H9 (cell line): Measurements from ENCODE around the gene ACP1. TPM values are rescaled to one million over a fixed set of nuclear protein-coding genes. Genes with fewer than 3 reads are reported as not detected.

Experiments
- DNase-seq: peaks from one replicate; pipeline ENCODE4 v3.0.0-alpha.2; 2017
- H2AFZ ChIP-seq: one replicate; pipeline ENCODE4 v1.6.1; 2013; ENCODE audit warnings: mild to moderate bottlenecking, low read length, control low read depth, moderate library complexity
- H2AK5ac ChIP-seq: 2 replicates; pipeline ENCODE4 v1.6.1; 2013; ENCODE audit warnings: low read length, control low read depth, mixed read lengths; ENCODE audit not compliant: insufficient read length
- H2BK120ac ChIP-seq: one replicate; pipeline ENCODE4 v1.6.1; 2013; ENCODE audit warnings: low read depth, mild to moderate bottlenecking, low read length, control low read depth, inconsistent platforms; ENCODE audit not compliant: poor library complexity, severe bottlenecking
- H2BK12ac ChIP-seq: 2 replicates; pipeline ENCODE4 v1.6.1; 2013; ENCODE audit warnings: low read length, control low read depth, mixed read lengths, low read depth; ENCODE audit not compliant: insufficient read length
- H2BK15ac ChIP-seq: 2 replicates; pipeline ENCODE4 v1.6.1; 2013; ENCODE audit warnings: low read depth, low read length, control low read depth
- H2BK20ac ChIP-seq: one replicate; pipeline ENCODE4 v1.6.1; 2013; ENCODE audit warnings: low read depth, mild to moderate bottlenecking, low read length, control low read depth, inconsistent platforms; ENCODE audit not compliant: poor library complexity, severe bottlenecking
- H2BK5ac ChIP-seq: 2 replicates; pipeline ENCODE4 v1.6.1; 2013; ENCODE audit warnings: low read length, control low read depth, mixed read lengths; ENCODE audit not compliant: insufficient read length
- H3K14ac ChIP-seq: 2 replicates; pipeline ENCODE4 v1.6.1; 2013; ENCODE audit warnings: low read length, control low read depth; ENCODE audit not compliant: insufficient read depth
- H3K18ac ChIP-seq: 2 replicates; pipeline ENCODE4 v1.6.1; 2013; ENCODE audit warnings: low read depth, mild to moderate bottlenecking, mixed read lengths, low read length, control low read depth; ENCODE audit not compliant: insufficient read length
- H3K23ac ChIP-seq: 2 replicates; pipeline ENCODE4 v1.6.1; 2013; ENCODE audit warnings: low read length, control low read depth, mixed read lengths, low read depth; ENCODE audit not compliant: insufficient read length
- H3K23me2 ChIP-seq: 2 replicates; pipeline ENCODE4 v1.6.1; 2013; ENCODE audit warnings: low read depth, mild to moderate bottlenecking, mixed read lengths, low read length, control low read depth; ENCODE audit not compliant: insufficient read length, poor library complexity, severe bottlenecking
- H3K27ac ChIP-seq: 2 replicates; pipeline ENCODE4 v1.5.1; 2013; ENCODE audit warnings: low read length, control low read depth, mixed read lengths, low read depth; ENCODE audit not compliant: insufficient read length
- H3K27me3 ChIP-seq: 2 replicates; pipeline ENCODE4 v1.6.1; 2013; ENCODE audit warnings: low read length, control low read depth, inconsistent platforms; ENCODE audit not compliant: insufficient read depth
- H3K4ac ChIP-seq: 2 replicates; pipeline ENCODE4 v1.6.1; 2013; ENCODE audit warnings: low read depth, mild to moderate bottlenecking, control low read depth, inconsistent platforms, low read length, moderate library complexity
- H3K4me1 ChIP-seq: 2 replicates; pipeline ENCODE4 v1.6.1; 2013; ENCODE audit warnings: low read length, control low read depth, inconsistent platforms; ENCODE audit not compliant: insufficient read depth
- H3K4me2 ChIP-seq: 2 replicates; pipeline ENCODE4 v1.6.1; 2013; ENCODE audit warnings: low read length, control low read depth, mixed read lengths; ENCODE audit not compliant: insufficient read length, insufficient read depth
- H3K56ac ChIP-seq: 2 replicates; pipeline ENCODE4 v1.6.1; 2013; ENCODE audit warnings: low read depth, mild to moderate bottlenecking, mixed read lengths, low read length, control low read depth; ENCODE audit not compliant: insufficient read length
- H3K79me1 ChIP-seq: 2 replicates; pipeline ENCODE4 v1.6.1; 2013; ENCODE audit warnings: low read depth, mild to moderate bottlenecking, moderate library complexity, low read length, control low read depth, inconsistent platforms; ENCODE audit not compliant: insufficient read depth, poor library complexity, severe bottlenecking
- H3K79me2 ChIP-seq: 2 replicates; pipeline ENCODE4 v1.6.1; 2013; ENCODE audit warnings: low read length, control low read depth, inconsistent platforms; ENCODE audit not compliant: insufficient read depth
- H3K9ac ChIP-seq: 2 replicates; pipeline ENCODE4 v1.6.1; 2013; ENCODE audit warnings: low read length, control low read depth, mixed read lengths; ENCODE audit not compliant: insufficient read length; ENCODE audit errors: extremely low read depth
- H3K9me3 ChIP-seq: one replicate; pipeline ENCODE4 v1.6.1; 2013; ENCODE audit warnings: low read depth, low read length, inconsistent platforms; ENCODE audit not compliant: control insufficient read depth
- H3T11ph ChIP-seq: one replicate; pipeline ENCODE4 v1.6.1; 2013; ENCODE audit warnings: mild to moderate bottlenecking, low read length, control low read depth, inconsistent platforms
- H4K20me1 ChIP-seq: one replicate; pipeline ENCODE4 v1.6.1; 2013; ENCODE audit not compliant: control insufficient read depth, insufficient read length, insufficient read depth
- H4K5ac ChIP-seq: 2 replicates; pipeline ENCODE4 v1.6.1; 2013; ENCODE audit warnings: low read depth, mild to moderate bottlenecking, mixed read lengths, low read length, control low read depth; ENCODE audit not compliant: insufficient read length
- H4K8ac ChIP-seq: replicated peaks from 2 replicates; pipeline ENCODE4 v1.6.1; 2013; ENCODE audit warnings: low read length, control low read depth, mixed read lengths, low read depth; ENCODE audit not compliant: insufficient read length
- H4K91ac ChIP-seq: 2 replicates; pipeline ENCODE4 v1.6.1; 2013; ENCODE audit warnings: low read depth, mild to moderate bottlenecking, moderate library complexity, mixed read lengths, low read length, control low read depth; ENCODE audit not compliant: insufficient read length
- H3K27ac Mint-ChIP-seq, 3 experiments: 2 replicates in 2 of 3; 3 replicates in 1 of 3; pipeline ENCODE4 v1.8.0; 2020 to 2021; ENCODE audit warnings: mixed read lengths in 3 of 3, mild to moderate bottlenecking in 1 of 3, moderate library complexity in 1 of 3
- H3K27me3 Mint-ChIP-seq: 2 replicates; pipeline ENCODE4 v1.8.0; 2021; ENCODE audit warnings: low read depth, mild to moderate bottlenecking, moderate library complexity, mixed read lengths
- H3K36me3 Mint-ChIP-seq, 3 experiments: 2 replicates in 2 of 3; 3 replicates in 1 of 3; pipeline ENCODE4 v1.8.0; 2020 to 2021; ENCODE audit warnings: low read depth in 3 of 3, mixed read lengths in 3 of 3; ENCODE audit not compliant: insufficient read depth in 1 of 3
- H3K4me1 Mint-ChIP-seq, 2 experiments: 2 replicates each; pipeline ENCODE4 v1.8.0; 2020; ENCODE audit warnings: mixed read lengths in 2 of 2
- H3K4me3 Mint-ChIP-seq, 2 experiments: 2 replicates in 1 of 2; 3 replicates in 1 of 2; pipeline ENCODE4 v1.8.0; 2020 to 2021; ENCODE audit warnings: mild to moderate bottlenecking in 2 of 2, mixed read lengths in 2 of 2, moderate library complexity in 1 of 2
- H3K9me3 Mint-ChIP-seq, 2 experiments: 2 replicates in 1 of 2; 3 replicates in 1 of 2; pipeline ENCODE4 v1.8.0; 2020; ENCODE audit warnings: mild to moderate bottlenecking in 2 of 2, mixed read lengths in 2 of 2, moderate library complexity in 1 of 2
- CTCF ChIP-seq: fragments of 200-600 bp; sonication (generic); conservative IDR thresholded peaks from 3 replicates; pipeline ENCODE4 v1.8.0; 2021; ENCODE audit warnings: antibody characterized with exemption, mild to moderate bottlenecking
- WGBS: extraction: QIAGEN DNeasy Blood & Tissue Kit; methylation state at CpG from one replicate; pipeline ENCODE4 v1.1.7; 2013; ENCODE audit warnings: missing lambda C conversion rate, low lambda C conversion rate, mixed read lengths; ENCODE audit not compliant: insufficient read length; ENCODE audit errors: extremely low coverage; 5-methylcytosine and 5-hydroxymethylcytosine counted together
- total RNA-seq: library from RNA; stranded (reverse); gene quantifications from 2 replicates; pipeline ENCODE4 v1.2.1, GENCODE V29; 2021

Gene ACP1
- total RNA-seq, 1 experiment from 2014 or later: 143 TPM

DNA sequence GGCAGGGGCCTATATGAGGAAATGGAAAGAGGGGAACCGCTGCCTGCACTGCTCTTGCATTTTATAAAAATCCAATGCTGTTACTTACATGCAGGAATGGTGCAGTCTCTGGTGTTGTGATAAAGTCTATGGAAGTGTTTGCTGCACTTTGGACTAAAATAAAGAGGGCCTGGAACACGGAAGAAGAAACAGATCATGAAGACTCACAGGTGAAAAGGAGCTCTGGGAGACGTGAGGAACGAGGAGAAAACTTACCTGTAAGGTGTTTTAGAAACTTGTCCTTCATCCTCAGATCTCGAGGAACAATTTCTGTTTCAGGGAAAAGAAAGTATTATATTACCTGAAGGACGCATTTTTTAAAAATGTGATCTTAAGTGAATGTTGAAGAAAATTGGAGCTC lies 21.3 kb downstream of the ACP1 start:
- Histone ChIP-seq H3K18ac (no peak overlapping the region), H2AFZ (no peak overlapping the region), H2BK20ac (no peak overlapping the region), H3K56ac (no peak overlapping the region), H4K5ac (no peak overlapping the region), H2BK15ac (no peak overlapping the region), H3K27me3 (peaks cover 8% of the 10 kb centered on the region; the same call in 1 of the 2 replicates), H2BK5ac (no peak overlapping the region), H3K79me2 (no peaks in the 10 kb centered on the region), H2BK12ac (no peak overlapping the region), H3K27ac (no peak overlapping the region), H3K14ac (no peak overlapping the region), H4K91ac (no peak overlapping the region), H4K8ac (no peak overlapping the region), H3K9me3 (no peaks in the 10 kb centered on the region), H3K23ac (no peak overlapping the region), H3T11ph (no peak overlapping the region), H3K9ac (no peak overlapping the region), H2AK5ac (no peak overlapping the region), H3K4me1 (peaks cover 16% of the 10 kb centered on the region), H3K4me2 (no peak overlapping the region), H4K20me1 (no peaks in the 10 kb centered on the region), H3K23me2 (peaks cover 18% of the 10 kb centered on the region), H2BK120ac (no peak overlapping the region), H3K4ac (no peak overlapping the region), H3K79me1 (no peaks in the 10 kb centered on the region)
- DNase-seq: no peak
- no CpG with 5 or more reads among the region's 6 CpGs for WGBS
- Mint-ChIP-seq H3K4me3 (peak overlapping the region in 1 of 2 experiments; percentile 27; a peak in 1 of 5 replicates), H3K27ac (no peak overlapping the region), H3K36me3 (peaks cover 13 to 15% (median 13%) of the 10 kb centered on the region in 3 experiments), H3K4me1 (peaks cover 40 to 43% of the 10 kb centered on the region in 2 experiments), H3K27me3 (peaks cover 56% of the 10 kb centered on the region), H3K9me3 (no peaks in the 10 kb centered on the region)
- TF ChIP-seq CTCF: no peak
